GM23248 (cell line): ENCODE results near the gene LEUTX. TPM values are rescaled to one million over a fixed set of nuclear protein-coding genes. Genes with fewer than 3 reads are reported as not detected.

Experiments used
- DNase-seq: peaks from one replicate; pipeline ENCODE4 v3.0.0-alpha.2; 2015
- H2AFZ ChIP-seq: fragments of 200-600 bp; sonication (generic); 2 replicates; pipeline ENCODE4 v1.6.1; 2016; ENCODE audit warnings: antibody characterized with exemption
- H3F3A ChIP-seq: fragments of 200-600 bp; sonication (generic); 2 replicates; pipeline ENCODE4 v1.6.1; 2016; ENCODE audit warnings: mild to moderate bottlenecking, antibody characterized with exemption, mixed run types; ENCODE audit not compliant: insufficient read depth
- H3K27ac ChIP-seq: fragments of 200-600 bp; sonication (generic); 2 replicates; pipeline ENCODE4 v1.5.1; 2016; ENCODE audit warnings: mild to moderate bottlenecking
- H3K27me3 ChIP-seq: fragments of 200-600 bp; sonication (generic); replicated peaks from 2 replicates; pipeline ENCODE4 v1.6.1; 2016; ENCODE audit warnings: mild to moderate bottlenecking; ENCODE audit not compliant: insufficient read depth
- H3K36me3 ChIP-seq: fragments of 200-600 bp; sonication (generic); 2 replicates; pipeline ENCODE4 v1.6.1; 2016; ENCODE audit warnings: low read depth, mild to moderate bottlenecking
- H3K4me1 ChIP-seq: fragments of 200-600 bp; sonication (generic); 2 replicates; pipeline ENCODE4 v1.6.1; 2016; ENCODE audit warnings: mild to moderate bottlenecking; ENCODE audit not compliant: insufficient read depth
- H3K4me2 ChIP-seq: fragments of 200-600 bp; sonication (generic); one replicate; pipeline ENCODE4 v1.6.1; 2016; ENCODE audit warnings: mild to moderate bottlenecking; ENCODE audit not compliant: unreplicated experiment
- H3K4me3 ChIP-seq: fragments of 200-600 bp; sonication (generic); 2 replicates; pipeline ENCODE4 v1.5.1; 2016; ENCODE audit warnings: mild to moderate bottlenecking
- H3K79me2 ChIP-seq: fragments of 200-600 bp; sonication (generic); 2 replicates; pipeline ENCODE4 v1.6.1; 2016; ENCODE audit warnings: mild to moderate bottlenecking; ENCODE audit not compliant: insufficient read depth
- H3K9ac ChIP-seq: fragments of 200-600 bp; sonication (generic); 2 replicates; pipeline ENCODE4 v1.6.1; 2016; ENCODE audit warnings: mild to moderate bottlenecking
- H3K9me2 ChIP-seq: fragments of 200-600 bp; sonication (generic); 2 replicates; pipeline ENCODE4 v1.6.1; 2016; ENCODE audit warnings: mixed run types, mild to moderate bottlenecking, moderate library complexity; ENCODE audit not compliant: insufficient read depth
- H3K9me3 ChIP-seq: fragments of 200-600 bp; sonication (generic); one replicate; pipeline ENCODE4 v1.6.1; 2017; ENCODE audit warnings: low read depth
- H4K20me1 ChIP-seq: fragments of 200-600 bp; sonication (generic); 2 replicates; pipeline ENCODE4 v1.6.0; 2016; ENCODE audit not compliant: insufficient read depth
- EZH2 ChIP-seq: fragments of 200-600 bp; sonication (generic); IDR thresholded peaks from 2 replicates; pipeline ENCODE4 v1.6.1; 2018; ENCODE audit warnings: antibody characterized with exemption, mild to moderate bottlenecking; ENCODE audit not compliant: insufficient read depth, poor library complexity, severe bottlenecking
- EZH2phosphoT487 ChIP-seq: fragments of 200-600 bp; sonication (generic); IDR thresholded peaks from 2 replicates; pipeline ENCODE4 v1.6.1; 2018; ENCODE audit warnings: antibody characterized with exemption, moderate library complexity, mild to moderate bottlenecking, low read depth; ENCODE audit not compliant: insufficient read depth
- WGBS, 2 experiments: methylation state at CpG; one replicate each; pipeline ENCODE4 v1.1.6; 2015 to 2017; ENCODE audit warnings: low lambda C conversion rate in 2 of 2, low coverage in 1 of 2; ENCODE audit errors: missing lambda C conversion rate in 2 of 2; 5-methylcytosine and 5-hydroxymethylcytosine counted together
- in situ Hi-C: fragments of 300-500 bp; cut with MboI; formaldehyde crosslinking; loops from 2 replicates; pipeline ENCODE4 v1.15.0; 2020
- polyA plus RNA-seq: library from polyadenylated mRNA; unstranded; fragments of >200 nt; fragmentation: Nextera tagmentation; extraction: Ambion mirVana; gene quantifications from 2 replicates; pipeline ENCODE4 v1.2.1, GENCODE V29; 2016
- total RNA-seq: library from RNA; depleted of rRNA; stranded (reverse); fragments of >200 nt; shearing (Covaris generic); gene quantifications from 2 replicates; pipeline ENCODE4 v1.2.3, GENCODE V29; 2014

The LEUTX gene
- total and polyA plus RNA-seq, 2 experiments from 2014 or later: not detected

- H3K9ac ChIP-seq: no peak overlapping the region
- no peaks in the 10 kb centered on the region for H3K9me3 ChIP-seq
- H2AFZ ChIP-seq: no peak overlapping the region
- H4K20me1 ChIP-seq: no peaks in the 10 kb centered on the region
- no peaks in the 10 kb centered on the region for H3F3A ChIP-seq
- no peaks in the 10 kb centered on the region for H3K27me3 ChIP-seq
- H3K9me2 ChIP-seq: no peaks in the 10 kb centered on the region
- in situ Hi-C loops: no loop called here
- WGBS, 2 experiments: 29 to 31% methylated on average over 16 of the region's 16 CpGs
- H3K27ac ChIP-seq: no peak overlapping the region
- H3K79me2 ChIP-seq: no peaks in the 10 kb centered on the region
- H3K4me3 ChIP-seq: no peak overlapping the region
- peak; percentile 67 for DNase-seq
- no peak overlapping the region for H3K4me2 ChIP-seq
- no peaks in the 10 kb centered on the region for H3K36me3 ChIP-seq
- TF ChIP-seq EZH2: no peak
- TF ChIP-seq EZH2phosphoT487: no peak
- no peaks in the 10 kb centered on the region for H3K4me1 ChIP-seq
Observed at GRCh38 chr19:39765091-39766076, 13.3 kb upstream of the LEUTX start.

- no peaks in the 10 kb centered on the region for H3K9me2 ChIP-seq
- H3K27ac ChIP-seq: no peak overlapping the region
- 0 out of 2 replicates have a peak, but pooled peaks cover 7% of the 10 kb centered on the region for H3K27me3 ChIP-seq
- no peaks in the 10 kb centered on the region for H3K36me3 ChIP-seq
- H3K9ac ChIP-seq: no peak overlapping the region
- no peaks in the 10 kb centered on the region for H3K79me2 ChIP-seq
- no peaks in the 10 kb centered on the region for H3K9me3 ChIP-seq
- no peak overlapping the region for H2AFZ ChIP-seq
- no peaks in the 10 kb centered on the region for H3F3A ChIP-seq
- WGBS, 2 experiments: 55 to 59% methylated on average over 8 of the region's 8 CpGs
- no peaks in the 10 kb centered on the region for H4K20me1 ChIP-seq
- no peak overlapping the region for H3K4me2 ChIP-seq
- TF ChIP-seq EZH2phosphoT487 (no peak), EZH2 (no peak)
- no peaks in the 10 kb centered on the region for H3K4me1 ChIP-seq
- no peak for DNase-seq
- no peak overlapping the region for H3K4me3 ChIP-seq
- in situ Hi-C loops: no loop called here
Observed at GRCh38 chr19:39768334-39768733, 10.3 kb upstream of the LEUTX start.

GRCh38 chr19:39768786-39769185 lies 9.9 kb upstream of the LEUTX start:
- TF ChIP-seq EZH2: no peak
- no peak for TF ChIP-seq EZH2phosphoT487

GRCh38 chr19:39780894-39781293 lies 2.2 kb downstream of the LEUTX start:
- no peak overlapping the region for H2AFZ ChIP-seq
- no peak overlapping the region for H3K4me3 ChIP-seq
- H3K4me1 ChIP-seq: no peaks in the 10 kb centered on the region
- H3F3A ChIP-seq: no peaks in the 10 kb centered on the region
- no peak overlapping the region for H3K4me2 ChIP-seq
- H3K9ac ChIP-seq: no peak overlapping the region
- no peaks in the 10 kb centered on the region; the same call in 1 of the 2 replicates for H3K9me2 ChIP-seq
- peaks cover 32% of the 10 kb centered on the region for H3K27me3 ChIP-seq
- WGBS, 2 experiments: 56 to 58% methylated on average over 3 of the region's 3 CpGs
- DNase-seq: no peak
- in situ Hi-C loops: no loop called here
- no peaks in the 10 kb centered on the region for H4K20me1 ChIP-seq
- H3K27ac ChIP-seq: no peak overlapping the region
- TF ChIP-seq EZH2phosphoT487: no peak
- TF ChIP-seq EZH2: no peak
- H3K36me3 ChIP-seq: no peaks in the 10 kb centered on the region
- no peaks in the 10 kb centered on the region for H3K9me3 ChIP-seq
- no peaks in the 10 kb centered on the region for H3K79me2 ChIP-seq

More at GRCh38 chr19:39768786-39769185, 9.9 kb upstream of the LEUTX start:
- Histone ChIP-seq H2AFZ (no peak overlapping the region), H3K9ac (no peak overlapping the region), H3K27ac (no peak overlapping the region), H3K79me2 (no peaks in the 10 kb centered on the region), H3K4me3 (no peak overlapping the region), H3K4me1 (no peaks in the 10 kb centered on the region), H3K9me3 (no peaks in the 10 kb centered on the region), H3K4me2 (no peak overlapping the region), H4K20me1 (no peaks in the 10 kb centered on the region), H3K36me3 (no peaks in the 10 kb centered on the region), H3K9me2 (no peaks in the 10 kb centered on the region), H3K27me3 (0 out of 2 replicates have a peak, but pooled peaks cover 7% of the 10 kb centered on the region), H3F3A (no peaks in the 10 kb centered on the region)
- in situ Hi-C loops: no loop called here
- DNase-seq: no peak
- WGBS, 2 experiments: 31 to 35% methylated on average over 4 of the region's 4 CpGs
